ENCODE measurements around the gene MEIOB.

MEIOB gene

GRCh38 chr16:1826691-1827573, 45.0 kb downstream of the MEIOB start, which contains the start of the genes FAHD1 and HAGH:
Gene FAHD1, plus strand, starts transcription at chr16:1827206. Its CDS starts 33 bp downstream, at chr16:1827239.
Gene HAGH, minus strand, starts transcription at chr16:1826825. Its CDS starts 38 bp downstream, at chr16:1826787.
- DNase-seq: peak; percentile 78

GRCh38 chr16:1825864-1826690, 45.9 kb downstream of the MEIOB start:
- no peak for DNase-seq

DNA sequence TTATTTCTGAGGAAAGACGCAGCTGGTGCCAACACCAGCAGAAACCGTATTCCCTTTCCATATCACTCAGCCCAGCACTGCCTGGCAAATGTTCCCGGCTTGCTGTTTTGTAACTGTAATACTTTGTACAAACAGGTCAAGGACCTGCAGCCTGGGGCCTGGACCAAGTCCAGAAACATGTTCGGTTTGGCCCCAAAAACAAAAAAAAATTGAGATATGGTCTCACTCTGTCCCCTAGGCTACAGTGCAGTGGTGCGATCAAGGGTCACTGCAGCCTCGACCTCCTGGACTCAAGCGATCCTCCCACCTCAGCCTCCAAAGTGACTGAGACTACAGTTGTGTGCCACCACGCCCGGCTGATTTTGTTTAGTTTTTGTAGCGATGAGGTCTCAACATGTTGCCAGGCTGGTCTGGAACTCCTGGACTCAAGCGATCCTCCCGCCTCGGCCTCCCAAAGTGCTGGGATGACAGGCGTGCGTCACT, 46.5 kb downstream of the MEIOB start:
- no peak for DNase-seq

GRCh38 chr16:1823821-1824220, 48.1 kb downstream of the MEIOB start:
- DNase-seq: no peak

DNA sequence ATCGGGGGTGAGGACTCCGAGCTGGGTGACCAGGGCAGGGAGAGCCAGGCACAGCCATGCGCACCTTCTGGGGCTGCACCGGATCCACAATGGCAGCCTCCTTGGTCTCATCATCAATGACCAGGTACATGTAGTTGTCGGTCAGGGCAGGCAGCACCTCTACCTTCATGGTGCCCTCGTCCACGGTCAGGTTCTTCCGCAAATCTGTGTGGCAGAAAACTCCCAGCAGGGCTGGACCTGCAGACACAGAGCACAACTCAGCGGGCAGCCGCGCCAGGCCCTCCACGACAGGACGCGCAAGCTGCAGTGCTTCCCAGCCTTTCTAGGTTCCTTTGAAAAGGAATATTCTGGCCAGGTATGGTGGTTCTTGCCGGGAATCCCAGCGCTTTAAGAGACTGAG, 49.2 kb downstream of the MEIOB start:
- no peak for DNase-seq

DNA sequence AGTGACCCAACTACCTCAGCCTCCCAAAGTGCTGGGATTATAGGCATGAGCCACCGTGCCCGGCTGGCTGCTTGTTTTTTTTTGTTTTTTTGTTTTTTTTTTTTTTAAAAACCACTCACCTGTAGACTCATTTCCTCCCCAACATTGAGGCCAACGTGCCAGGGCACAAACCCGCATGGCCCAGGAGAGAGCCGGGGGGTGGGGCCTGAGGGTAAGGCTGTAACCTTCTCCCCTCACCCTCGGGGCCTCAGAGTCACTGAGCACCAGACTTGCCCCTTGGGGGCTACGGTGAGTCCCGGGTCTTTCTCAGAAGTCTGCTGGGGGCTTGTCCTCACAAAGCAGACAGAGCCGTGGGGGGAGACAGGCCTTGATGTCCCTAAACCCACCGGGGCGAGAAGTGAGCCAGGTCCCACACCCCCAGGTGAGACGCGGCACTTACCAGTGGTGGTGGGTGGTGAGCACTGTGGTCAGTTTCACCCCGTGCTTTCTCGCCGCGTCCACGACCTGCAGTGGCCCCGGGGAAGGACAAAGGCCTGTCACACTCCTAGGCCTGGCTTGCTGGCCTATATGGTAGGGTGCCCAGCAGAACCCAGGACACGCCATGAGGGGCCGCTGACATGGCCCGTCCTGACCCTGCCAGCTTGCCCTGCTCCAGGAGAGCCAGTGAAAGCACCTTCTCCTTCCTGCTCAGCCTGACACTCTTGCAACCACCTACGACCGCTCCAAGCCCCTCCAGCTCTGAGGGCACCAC, 49.9 kb downstream of the MEIOB start:
- no peak for DNase-seq

DNA sequence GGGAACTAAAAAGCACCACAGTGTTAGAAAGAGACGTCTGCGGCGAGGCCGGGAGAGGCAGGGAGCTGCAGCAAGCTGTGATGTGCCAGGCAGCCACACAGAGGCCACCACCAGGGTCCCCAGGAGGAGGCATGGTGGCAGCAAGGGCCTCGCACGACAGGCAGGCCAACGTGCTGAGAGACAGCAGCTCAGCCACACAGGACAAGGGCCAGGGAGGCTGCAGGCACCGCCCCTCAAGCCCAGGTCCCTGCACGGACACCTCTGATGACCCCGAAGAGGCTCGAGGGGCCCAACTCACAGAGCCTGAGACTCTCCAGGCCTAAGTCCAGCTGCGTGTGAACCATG, 51.0 kb downstream of the MEIOB start:
- no peak for DNase-seq

- DNase-seq: no peak
Observed at GRCh38 chr16:1820096-1820945, 51.6 kb downstream of the MEIOB start.

DNA sequence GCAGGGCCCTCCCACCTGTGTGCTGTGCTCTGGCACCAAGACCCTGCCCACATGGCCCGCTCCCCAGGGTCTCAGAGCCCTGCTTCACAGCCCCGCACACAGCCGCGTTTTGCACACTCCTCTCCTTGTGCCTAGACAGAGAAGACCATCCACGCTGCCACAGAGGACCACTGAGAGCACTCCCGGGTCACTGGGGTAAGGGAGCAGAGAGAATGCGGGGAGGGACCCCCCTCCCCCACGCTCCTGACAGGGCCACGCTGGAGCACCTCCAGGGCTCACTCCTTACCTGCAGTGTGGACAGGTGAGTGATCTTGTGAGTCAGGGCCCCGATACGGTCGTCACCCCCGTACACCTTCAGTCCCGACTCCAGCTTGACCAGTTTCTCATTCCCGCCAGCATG, 52.4 kb downstream of the MEIOB start:
- DNase-seq: no peak

- no peak for DNase-seq
Observed at GRCh38 chr16:1818873-1819525, 53.0 kb downstream of the MEIOB start.

DNA sequence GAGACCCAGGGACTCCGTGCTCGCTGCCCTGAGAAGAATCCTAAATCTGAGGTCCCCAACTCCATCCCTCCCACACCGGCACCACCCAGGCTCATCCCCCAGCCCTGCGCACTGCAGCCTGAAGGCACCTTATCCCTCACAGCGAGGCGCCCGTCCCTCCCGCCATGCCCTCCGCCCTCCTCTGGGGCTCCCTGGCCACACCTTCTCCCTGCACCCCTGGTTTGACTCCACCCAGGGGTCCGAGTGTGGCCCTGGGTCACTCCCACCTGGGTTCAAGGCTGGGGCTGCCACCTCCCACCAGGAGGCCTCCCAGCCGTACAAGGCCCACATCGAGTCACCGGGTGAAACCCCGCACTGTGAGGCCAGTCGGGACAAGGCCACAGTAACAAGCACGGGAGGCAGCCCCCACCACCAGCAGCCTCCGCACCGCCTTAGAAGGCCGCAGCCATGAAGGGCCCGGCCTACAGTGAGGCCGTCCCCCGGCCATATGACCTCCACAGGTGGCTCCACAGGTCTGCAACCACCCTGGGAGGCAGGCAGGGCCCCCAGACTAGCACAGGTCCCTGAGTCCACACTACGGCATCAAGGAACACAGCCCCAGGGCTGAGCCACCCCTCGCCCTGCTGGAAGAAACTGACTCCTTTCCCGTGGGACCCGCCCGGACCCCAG, 53.6 kb downstream of the MEIOB start:
- no peak for DNase-seq

GRCh38 chr16:1817716-1818115, 54.2 kb downstream of the MEIOB start:
- no peak for DNase-seq

DNA sequence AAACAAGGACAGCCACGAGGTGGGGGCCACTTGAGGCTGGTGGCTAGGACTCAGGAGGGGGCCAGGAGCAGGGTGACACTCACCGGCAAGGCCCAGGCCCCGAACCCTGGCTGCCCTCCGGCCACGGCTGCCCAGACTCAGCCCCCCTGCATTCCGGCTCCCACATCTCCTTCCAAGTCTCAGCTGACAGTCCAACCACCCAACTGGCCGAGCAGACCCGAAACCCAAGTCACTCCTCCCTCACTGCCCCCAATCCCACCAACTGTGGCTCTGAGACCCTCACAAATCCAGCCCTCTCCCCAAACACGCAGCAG, 54.7 kb downstream of the MEIOB start:
- DNase-seq: no peak

- DNase-seq: no peak
Observed at GRCh38 chr16:1816396-1817275, 55.3 kb downstream of the MEIOB start.

DNA sequence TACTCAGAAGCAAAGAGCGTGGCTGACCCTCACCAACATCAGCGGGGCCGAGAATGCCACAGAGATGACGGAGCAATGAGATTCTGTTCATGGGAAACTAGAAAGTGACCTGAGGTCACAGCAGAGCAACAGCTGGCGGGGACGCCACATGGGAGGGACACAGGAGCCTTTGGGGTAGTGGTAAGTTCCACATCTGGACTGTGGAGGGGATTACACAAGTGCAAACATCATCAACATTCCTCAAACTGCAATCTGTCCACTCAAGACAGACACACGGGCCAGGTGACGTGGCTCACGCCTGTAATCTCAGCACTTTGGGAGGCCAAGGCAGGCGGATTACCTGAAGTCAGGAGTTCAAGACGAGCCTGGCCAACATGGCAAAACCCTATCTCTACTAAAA, 56.5 kb downstream of the MEIOB start:
- DNase-seq: no peak

DNA sequence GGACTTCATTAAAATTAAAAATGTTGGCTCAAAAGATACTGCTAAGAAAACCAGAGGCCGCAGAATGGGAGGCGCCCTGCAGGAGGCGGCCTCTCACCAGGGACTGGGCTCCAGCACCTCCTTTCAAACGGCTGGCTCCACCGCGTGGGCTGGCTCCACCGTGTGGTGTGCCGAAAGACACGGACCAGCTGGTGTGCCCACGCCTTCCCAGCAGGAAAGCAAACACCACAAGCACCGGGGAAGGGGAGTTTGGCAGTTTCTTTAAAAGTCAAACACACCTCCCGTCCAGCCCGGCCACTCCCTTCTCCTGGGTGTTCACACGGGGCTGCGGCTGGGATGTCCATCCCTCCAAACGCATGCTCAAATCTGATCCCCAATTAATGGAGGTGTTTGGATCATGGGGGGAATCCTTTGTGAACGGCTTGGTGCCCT, 59.2 kb downstream of the MEIOB start:
- DNase-seq: no peak

- DNase-seq: no peak
Observed at GRCh38 chr16:1810536-1810935, 61.4 kb downstream of the MEIOB start.

DNA sequence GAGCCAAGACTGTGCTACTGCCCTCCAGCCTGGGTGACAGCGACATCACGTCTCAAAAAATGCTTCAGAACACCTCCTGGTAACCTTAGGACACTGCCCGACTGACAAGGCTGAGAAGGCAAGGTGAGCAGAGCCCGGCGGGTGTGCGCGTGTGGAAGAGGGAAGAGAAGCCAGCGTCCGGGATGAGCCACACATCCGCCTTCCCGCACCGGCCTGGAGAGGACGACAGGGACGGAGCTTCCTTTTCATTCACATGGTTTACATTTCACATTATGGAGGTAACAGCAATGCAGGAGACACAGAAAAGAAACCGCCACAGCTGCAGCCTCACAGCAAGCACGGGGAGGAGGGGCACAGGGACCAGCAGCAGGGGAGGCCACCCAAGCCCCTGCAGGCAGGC, 61.9 kb downstream of the MEIOB start:
- DNase-seq: no peak

- DNase-seq: no peak
Observed at GRCh38 chr16:1809281-1809801, 62.6 kb downstream of the MEIOB start.

DNA sequence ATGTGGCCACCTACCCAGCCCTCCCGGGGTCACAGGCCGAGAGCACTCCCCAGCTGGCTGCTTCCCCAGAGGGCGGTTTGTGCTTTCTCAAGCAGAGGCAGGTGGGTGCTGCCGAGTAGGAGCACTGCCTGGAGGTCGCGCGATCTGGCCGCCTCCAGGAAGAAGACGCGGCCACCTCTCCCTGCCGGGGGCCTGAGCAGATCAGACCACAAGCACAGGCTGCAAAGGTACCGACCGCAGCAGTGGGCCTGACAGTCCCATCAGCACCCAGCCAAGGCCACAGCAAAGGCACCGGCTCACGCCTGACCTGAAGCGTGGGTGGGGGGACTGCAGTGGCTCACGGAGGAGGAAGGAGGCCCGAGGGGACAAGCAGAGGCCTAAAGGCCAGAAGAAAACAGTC, 63.3 kb downstream of the MEIOB start:
- no peak for DNase-seq
